Common myeloid progenitor, CD34-positive (primary cell): ENCODE measurements around the gene PCCA.

Source experiments
- CTCF ChIA-PET: fragments of 350-600 bp; sonication (Branson Sonifier 250); formaldehyde crosslinking; loops from one replicate; lab custom pipeline; 2021; ENCODE audit warnings: antibody characterized with exemption; lab: Charles Lee
- POLR2A ChIA-PET: fragments of 350-600 bp; sonication (Branson Sonifier 250); formaldehyde crosslinking; loops from one replicate; lab custom pipeline; 2021; ENCODE audit warnings: antibody characterized with exemption; lab: Charles Lee
- DNase-seq, 3 donors: peaks; one replicate each; pipeline versions ENCODE4 v3.0.0 to v3.0.0-alpha.2; 2013
- H3K27ac ChIP-seq, 2 experiments: 1 replicate in 1 of 2; 2 replicates in 1 of 2; pipeline ENCODE4 v1.7.0; 2013; ENCODE audit warnings: inconsistent platforms in 2 of 2, low read length in 2 of 2, mild to moderate bottlenecking in 2 of 2, low read depth in 1 of 2, moderate library complexity in 1 of 2; ENCODE audit not compliant: severe bottlenecking in 2 of 2, insufficient read depth in 1 of 2, poor library complexity in 1 of 2
- H3K27me3 ChIP-seq, 5 experiments: replicated peaks in 2 of 5; 1 replicate in 3 of 5; 2 replicates in 2 of 5; pipeline versions ENCODE4 v1.6.1 to v1.7.0; 2013; ENCODE audit warnings: low read length in 4 of 5, mild to moderate bottlenecking in 2 of 5, moderate library complexity in 2 of 5, inconsistent platforms in 1 of 5; ENCODE audit not compliant: insufficient read depth in 5 of 5, control insufficient read depth in 4 of 5
- H3K36me3 ChIP-seq, 4 experiments: 1 replicate in 2 of 4; 2 replicates in 2 of 4; pipeline versions ENCODE4 v1.6.1 to v1.7.0; 2013; ENCODE audit warnings: low read length in 3 of 4, control low read depth in 1 of 4, mild to moderate bottlenecking in 1 of 4; ENCODE audit not compliant: control insufficient read depth in 4 of 4, insufficient read depth in 4 of 4
- H3K4me1 ChIP-seq, 4 experiments: 1 replicate in 3 of 4; 2 replicates in 1 of 4; pipeline versions ENCODE4 v1.6.1 to v1.7.1; 2013; ENCODE audit warnings: low read length in 3 of 4, mild to moderate bottlenecking in 3 of 4, control low read depth in 1 of 4, inconsistent platforms in 1 of 4, moderate library complexity in 1 of 4; ENCODE audit not compliant: control insufficient read depth in 4 of 4, insufficient read depth in 4 of 4; ENCODE audit errors: control extremely low read depth in 1 of 4
- H3K4me3 ChIP-seq, 7 experiments: 1 replicate in 4 of 7; 2 replicates in 3 of 7; pipeline versions ENCODE4 v1.5.1 to v1.7.0; 2013; ENCODE audit warnings: mild to moderate bottlenecking in 7 of 7, low read length in 6 of 7, moderate library complexity in 6 of 7, inconsistent platforms in 2 of 7, low read depth in 2 of 7, control low read depth in 1 of 7; ENCODE audit not compliant: insufficient read depth in 4 of 7, control insufficient read depth in 1 of 7; ENCODE audit errors: extremely low read depth in 1 of 7
- H3K9me3 ChIP-seq, 5 experiments: 1 replicate in 4 of 5; 2 replicates in 1 of 5; pipeline versions ENCODE4 v1.6.1 to v1.7.1; 2013; ENCODE audit warnings: low read length in 4 of 5, mild to moderate bottlenecking in 2 of 5, inconsistent platforms in 1 of 5, low read depth in 1 of 5, moderate library complexity in 1 of 5; ENCODE audit not compliant: control insufficient read depth in 4 of 5, insufficient read depth in 2 of 5; ENCODE audit errors: control extremely low read depth in 1 of 5
- WGBS: methylation state at CpG from one replicate; pipeline ENCODE4 v1.1.5; 2013; ENCODE audit not compliant: insufficient coverage; 5-methylcytosine and 5-hydroxymethylcytosine counted together

PCCA gene

DNA sequence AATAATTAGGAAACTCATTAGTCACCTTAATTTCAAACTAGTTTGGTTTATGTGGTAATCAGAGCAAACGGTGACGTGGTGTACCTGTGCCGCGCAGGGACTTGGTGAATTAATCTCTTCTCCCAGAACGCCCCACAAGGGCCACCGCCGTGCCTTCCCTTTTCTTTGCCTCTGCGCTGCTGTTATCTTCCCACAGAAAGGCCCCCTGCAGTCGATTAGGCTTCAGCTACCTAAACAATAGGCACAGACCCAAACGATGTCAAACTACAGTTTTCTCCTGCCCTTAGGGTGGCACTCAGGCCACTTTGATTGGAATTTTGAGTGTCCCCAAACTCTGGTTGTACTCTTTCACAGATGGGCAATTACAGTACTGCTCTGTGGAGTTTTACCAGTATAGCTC, 384.2 kb downstream of the PCCA start:
- no peak overlapping the region for H3K27ac ChIP-seq
- no peaks in the 10 kb centered on the region for H3K36me3 ChIP-seq
- no peak for DNase-seq
- no peaks in the 10 kb centered on the region for H3K27me3 ChIP-seq
- H3K4me3 ChIP-seq: no peak overlapping the region
- WGBS: 90% methylated on average over 6 of the region's 10 CpGs
- ChIA-PET CTCF (no interaction called here), POLR2A (interaction anchor here (0.7 kb wide), 1 partner anchor 11 kb away, joined by 3 read pairs; no protein-coding TSS in a partner anchor)
- no peaks in the 10 kb centered on the region for H3K4me1 ChIP-seq
- H3K9me3 ChIP-seq: no peaks in the 10 kb centered on the region

GRCh38 chr13:100473501-100474044, 384.7 kb downstream of the PCCA start:
- no peak overlapping the region for H3K4me3 ChIP-seq
- no peak for DNase-seq
- POLR2A ChIA-PET: interaction anchor here (0.7 kb wide), 1 partner anchor 11 kb away, joined by 3 read pairs; no protein-coding TSS in a partner anchor
- no peaks in the 10 kb centered on the region for H3K27me3 ChIP-seq
- WGBS: 100% methylated on average over 8 of the region's 8 CpGs
- CTCF ChIA-PET: no interaction called here
- H3K4me1 ChIP-seq: no peaks in the 10 kb centered on the region
- no peaks in the 10 kb centered on the region for H3K36me3 ChIP-seq
- no peak overlapping the region for H3K27ac ChIP-seq
- H3K9me3 ChIP-seq: no peaks in the 10 kb centered on the region

GRCh38 chr13:100476963-100477362, 388.1 kb downstream of the PCCA start:
- H3K36me3 ChIP-seq: no peaks in the 10 kb centered on the region
- ChIA-PET POLR2A (no interaction called here), CTCF (no interaction called here)
- H3K4me1 ChIP-seq: no peaks in the 10 kb centered on the region
- H3K9me3 ChIP-seq: no peaks in the 10 kb centered on the region
- WGBS: 100% methylated on average over 1 of the region's 5 CpGs
- no peak overlapping the region for H3K27ac ChIP-seq
- H3K4me3 ChIP-seq: no peak overlapping the region
- DNase-seq: no peak
- H3K27me3 ChIP-seq: no peaks in the 10 kb centered on the region

DNA sequence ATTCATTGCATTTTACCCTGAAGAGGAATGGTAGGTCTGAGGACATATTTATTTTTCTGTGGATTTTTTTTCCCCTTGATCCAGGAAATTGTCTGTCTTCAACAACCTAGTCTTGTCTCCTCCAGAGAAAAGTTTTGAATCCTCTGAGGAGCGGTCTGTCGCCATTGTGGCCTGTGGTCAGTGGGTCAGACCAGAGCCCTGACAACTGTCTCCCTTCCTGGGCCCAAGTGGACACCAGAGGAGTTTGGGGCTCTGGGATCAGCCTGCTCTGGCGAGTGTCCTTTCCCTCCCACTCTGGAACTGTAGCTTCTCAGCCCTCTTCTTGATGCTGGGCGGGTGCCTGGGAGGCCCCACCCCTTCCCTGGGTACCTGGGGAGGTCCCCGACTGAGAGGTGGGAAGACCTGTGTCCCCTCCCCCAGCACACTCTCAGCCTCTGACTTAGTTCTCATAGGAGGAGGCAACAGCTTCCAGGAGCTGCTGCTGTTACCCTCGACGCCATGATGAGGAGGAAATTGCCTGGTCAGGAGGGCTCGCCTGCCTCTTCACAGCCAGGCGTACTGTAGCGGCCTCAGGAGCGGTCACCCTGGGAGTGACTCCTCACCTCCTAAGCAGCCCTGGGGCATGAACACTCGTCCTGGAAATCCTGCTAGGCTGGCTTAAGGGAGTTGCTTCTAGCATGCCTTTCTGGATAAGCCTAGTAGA, 389.4 kb downstream of the PCCA start:
- Histone ChIP-seq H3K4me1 (no peaks in the 10 kb centered on the region), H3K27ac (no peak overlapping the region), H3K9me3 (no peaks in the 10 kb centered on the region), H3K36me3 (no peaks in the 10 kb centered on the region), H3K27me3 (no peaks in the 10 kb centered on the region), H3K4me3 (no peak overlapping the region)
- 100% methylated on average over 10 of the region's 12 CpGs for WGBS
- ChIA-PET CTCF (no interaction called here), POLR2A (no interaction called here)
- DNase-seq: no peak

DNA sequence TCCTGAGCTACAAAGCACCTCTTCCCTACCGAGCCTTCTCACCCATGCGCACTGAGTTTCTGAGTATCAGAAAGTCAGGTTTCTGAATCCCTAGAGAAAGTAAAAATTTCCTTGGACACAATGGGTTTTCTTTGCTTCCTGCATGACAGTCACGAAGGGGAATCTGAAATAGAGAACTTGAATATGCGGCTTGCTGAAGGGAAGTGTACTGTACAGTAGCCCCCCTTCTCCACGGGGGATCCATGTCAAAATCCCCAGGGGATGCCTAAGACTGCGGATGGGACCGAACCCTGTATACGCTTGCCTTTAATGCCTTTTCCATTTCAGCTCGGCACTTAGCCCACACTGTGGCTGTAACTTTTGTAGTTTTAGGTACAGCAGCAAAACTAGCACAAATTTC, 391.8 kb downstream of the PCCA start:
- no peak for DNase-seq
- Histone ChIP-seq H3K27me3 (no peaks in the 10 kb centered on the region), H3K36me3 (no peaks in the 10 kb centered on the region), H3K9me3 (no peaks in the 10 kb centered on the region), H3K4me3 (no peak overlapping the region), H3K27ac (no peak overlapping the region), H3K4me1 (no peaks in the 10 kb centered on the region)
- CTCF ChIA-PET: no interaction called here
- 99% methylated on average over 8 of the region's 9 CpGs for WGBS
- POLR2A ChIA-PET: no interaction called here

- Histone ChIP-seq H3K9me3 (no peaks in the 10 kb centered on the region), H3K4me3 (no peak overlapping the region), H3K36me3 (no peaks in the 10 kb centered on the region), H3K4me1 (no peaks in the 10 kb centered on the region), H3K27me3 (no peaks in the 10 kb centered on the region), H3K27ac (no peak overlapping the region)
- 94% methylated on average over 5 of the region's 6 CpGs for WGBS
- POLR2A ChIA-PET: no interaction called here
- DNase-seq: no peak
- CTCF ChIA-PET: no interaction called here
These were observed 394.2 kb downstream of the PCCA start for GRCh38 chr13:100483139-100483538.

GRCh38 chr13:100483841-100484381, 395.0 kb downstream of the PCCA start:
- Histone ChIP-seq H3K27me3 (no peaks in the 10 kb centered on the region), H3K4me3 (no peak overlapping the region), H3K36me3 (no peaks in the 10 kb centered on the region), H3K4me1 (no peaks in the 10 kb centered on the region), H3K9me3 (no peaks in the 10 kb centered on the region), H3K27ac (no peak overlapping the region)
- no peak for DNase-seq
- WGBS: 69% methylated on average over 4 of the region's 8 CpGs
- POLR2A ChIA-PET: interaction anchor here (0.5 kb wide), 1 partner anchor 17 kb away, joined by 3 read pairs; no protein-coding TSS in a partner anchor
- CTCF ChIA-PET: interaction anchor here (2.3 kb wide), 1 partner anchor 18 kb away, joined by 7 read pairs; no protein-coding TSS in a partner anchor
